ENCODE data around the gene KCTD13. TPM values are rescaled to one million over a fixed set of nuclear protein-coding genes. Genes with fewer than 3 reads are reported as not detected.
"Not testable (repeated sequence)": the region's sequence is repeated elsewhere in the genome, so short reads cannot be mapped to it uniquely, and the experiment has no call there.

KCTD13 gene
- total and polyA plus RNA-seq, 7 experiments from 2014 or later: 8.7 to 81.1 (median 43.3) TPM

- CTCF ChIA-PET; intact Hi-C loops (cut with micrococcal nuclease); H3K36me3 Mint-ChIP-seq; H3K4me1 ChIP-seq (ENCODE audit: control insufficient read depth in 2 of 2, insufficient read depth in 2 of 2, low read length in 2 of 2); H3K4me3 ChIP-seq (ENCODE audit: low read length); H3K27me3 ChIP-seq (ENCODE audit: control insufficient read depth in 2 of 2, insufficient read depth in 2 of 2, low read length in 2 of 2); H3K9me3 Mint-ChIP-seq; H3K4me1 Mint-ChIP-seq; H3K27me3 Mint-ChIP-seq; H3K27ac Mint-ChIP-seq; ATAC-seq; H3K9me3 ChIP-seq (ENCODE audit: control insufficient read depth in 2 of 3, low read length in 3 of 3); H3K4me3 Mint-ChIP-seq; H3K36me3 ChIP-seq (ENCODE audit: control insufficient read depth in 2 of 3, insufficient read depth in 3 of 3, low read length in 3 of 3); H3K27ac ChIP-seq (ENCODE audit: low read depth, low read length); DNase-seq: not testable (repeated sequence)
- POLR2A ChIA-PET: interaction anchor here (0.6 to 1.2 kb wide), 3 partner anchors 8 to 289 kb away, joined by 3 to 4 read pairs (median 3); no protein-coding TSS in a partner anchor
These were observed 36.7 kb downstream of the KCTD13 start for GRCh38 chr16:29889372-29889771.

- no peaks in the 10 kb centered on the region for H3K27me3 ChIP-seq (ENCODE audit: control insufficient read depth in 2 of 2, insufficient read depth in 2 of 2, low read length in 2 of 2)
- H3K4me1 ChIP-seq (ENCODE audit: control insufficient read depth in 2 of 2, insufficient read depth in 2 of 2, low read length in 2 of 2): no peaks in the 10 kb centered on the region
- no peak for DNase-seq
- H3K36me3 ChIP-seq (ENCODE audit: control insufficient read depth in 2 of 3, insufficient read depth in 3 of 3, low read length in 3 of 3): no peaks in the 10 kb centered on the region
- CTCF ChIA-PET: no interaction called here
- POLR2A ChIA-PET: interaction anchor here (0.5 to 0.6 kb wide), 3 partner anchors 27 to 288 kb away, joined by 3 to 4 read pairs (median 3); no protein-coding TSS in a partner anchor
- H3K4me1 Mint-ChIP-seq: no peaks in the 10 kb centered on the region
- peaks cover 0 to 5% (median 0%) of the 10 kb centered on the region in 5 donors for H3K36me3 Mint-ChIP-seq
- intact Hi-C loops (cut with micrococcal nuclease): no loop called here
- no peaks in the 10 kb centered on the region for H3K9me3 Mint-ChIP-seq
- H3K4me3 Mint-ChIP-seq: no peak overlapping the region
- no peak overlapping the region for H3K4me3 ChIP-seq (ENCODE audit: low read length)
- peaks cover 10 to 33% (median 15%) of the 10 kb centered on the region in 5 donors for H3K27me3 Mint-ChIP-seq
- H3K27ac ChIP-seq (ENCODE audit: low read depth, low read length): no peak overlapping the region
- no peak for ATAC-seq
- H3K9me3 ChIP-seq (ENCODE audit: control insufficient read depth in 2 of 3, low read length in 3 of 3): no peaks in the 10 kb centered on the region
- H3K27ac Mint-ChIP-seq: no peak overlapping the region
These were observed 42.0 kb downstream of the KCTD13 start for GRCh38 chr16:29883987-29884386.

DNA sequence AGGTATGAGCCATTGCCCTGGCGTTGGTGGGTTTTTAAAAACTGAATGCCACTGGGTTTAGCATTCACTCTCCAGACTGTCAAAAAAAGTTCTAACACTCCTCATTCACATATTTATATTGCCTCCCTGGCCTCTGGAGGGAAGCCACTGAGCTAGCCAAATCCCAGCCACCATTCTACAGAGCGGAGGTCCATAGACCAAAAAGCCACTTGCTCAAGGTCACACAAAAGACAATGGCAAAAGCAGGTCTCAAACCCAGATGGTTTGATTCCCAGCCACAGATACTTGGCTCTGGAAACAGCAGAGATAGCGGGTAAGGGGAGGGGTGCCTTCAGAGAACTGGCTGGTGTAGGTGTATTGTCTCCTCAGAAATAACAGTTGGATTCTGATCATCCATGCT is 45.0 kb downstream of the KCTD13 start:
- Mint-ChIP-seq H3K4me3 (no peak overlapping the region), H3K4me1 (peaks cover 6 to 18% (median 13%) of the 10 kb centered on the region in 7 donors), H3K27ac (no peak overlapping the region), H3K36me3 (peaks cover 0 to 5% (median 3%) of the 10 kb centered on the region in 5 donors), H3K9me3 (peaks cover 0 to 5% (median 0%) of the 10 kb centered on the region in 11 donors), H3K27me3 (peaks cover 19 to 54% (median 29%) of the 10 kb centered on the region in 5 donors)
- Histone ChIP-seq H3K27me3 (ENCODE audit: control insufficient read depth in 2 of 2, insufficient read depth in 2 of 2, low read length in 2 of 2) (no peaks in the 10 kb centered on the region), H3K4me1 (ENCODE audit: control insufficient read depth in 2 of 2, insufficient read depth in 2 of 2, low read length in 2 of 2) (peaks cover 0 to 11% of the 10 kb centered on the region in 2 donors), H3K36me3 (ENCODE audit: control insufficient read depth in 2 of 3, insufficient read depth in 3 of 3, low read length in 3 of 3) (no peaks in the 10 kb centered on the region), H3K27ac (ENCODE audit: low read depth, low read length) (no peak overlapping the region), H3K4me3 (ENCODE audit: low read length) (no peak overlapping the region), H3K9me3 (ENCODE audit: control insufficient read depth in 2 of 3, low read length in 3 of 3) (no peaks in the 10 kb centered on the region)
- intact Hi-C loops (cut with micrococcal nuclease): no loop called here
- ChIA-PET CTCF (no interaction called here), POLR2A (interaction anchor here (0.6 kb wide), 1 partner anchor 8 kb away, joined by 3 read pairs; no protein-coding TSS in a partner anchor)
- DNase-seq (no peak), ATAC-seq (no peak)

GRCh38 chr16:29878172-29878571 is 47.9 kb downstream of the KCTD13 start:
- Histone ChIP-seq H3K4me1 (ENCODE audit: control insufficient read depth in 2 of 2, insufficient read depth in 2 of 2, low read length in 2 of 2) (peaks cover 0 to 11% of the 10 kb centered on the region in 2 donors), H3K9me3 (ENCODE audit: control insufficient read depth in 2 of 3, low read length in 3 of 3) (no peaks in the 10 kb centered on the region), H3K36me3 (ENCODE audit: control insufficient read depth in 2 of 3, insufficient read depth in 3 of 3, low read length in 3 of 3) (no peaks in the 10 kb centered on the region), H3K27me3 (ENCODE audit: control insufficient read depth in 2 of 2, insufficient read depth in 2 of 2, low read length in 2 of 2) (no peaks in the 10 kb centered on the region), H3K4me3 (ENCODE audit: low read length) (no peak overlapping the region), H3K27ac (ENCODE audit: low read depth, low read length) (no peak overlapping the region)
- DNase-seq (no peak), ATAC-seq (no peak)
- Mint-ChIP-seq H3K4me3 (peak overlapping the region in 3 of 10 donors; percentile 64 to 79 (median 74)), H3K27ac (no peak overlapping the region), H3K27me3 (peaks cover 14 to 46% (median 30%) of the 10 kb centered on the region in 5 donors), H3K36me3 (peaks cover 0 to 5% (median 3%) of the 10 kb centered on the region in 5 donors), H3K4me1 (peaks cover 6 to 20% (median 17%) of the 10 kb centered on the region in 7 donors), H3K9me3 (peaks cover 0 to 5% (median 0%) of the 10 kb centered on the region in 11 donors)
- POLR2A ChIA-PET: interaction anchor here (1.4 kb wide), 1 partner anchor 16 kb away, joined by 4 read pairs; no protein-coding TSS in a partner anchor
- CTCF ChIA-PET: no interaction called here
- intact Hi-C loops (cut with micrococcal nuclease): no loop called here

GRCh38 chr16:29877266-29877961 is 48.6 kb downstream of the KCTD13 start:
- Mint-ChIP-seq H3K27me3 (peaks cover 9 to 41% (median 24%) of the 10 kb centered on the region in 5 donors), H3K4me3 (peak overlapping the region; percentile 37 to 82 (median 78)), H3K4me1 (peaks cover 6 to 20% (median 17%) of the 10 kb centered on the region in 7 donors), H3K9me3 (peaks cover 0 to 5% (median 0%) of the 10 kb centered on the region in 11 donors), H3K36me3 (peaks cover 0 to 4% (median 0%) of the 10 kb centered on the region in 5 donors), H3K27ac (peak overlapping the region in 1 of 9 donors; percentile 60)
- ChIA-PET CTCF (no interaction called here), POLR2A (interaction anchor here (1.4 kb wide), 1 partner anchor 17 kb away, joined by 4 read pairs; no protein-coding TSS in a partner anchor)
- no peak overlapping the region for H3K27ac ChIP-seq (ENCODE audit: low read depth, low read length)
- no peaks in the 10 kb centered on the region for H3K27me3 ChIP-seq (ENCODE audit: control insufficient read depth in 2 of 2, insufficient read depth in 2 of 2, low read length in 2 of 2)
- H3K4me1 ChIP-seq (ENCODE audit: control insufficient read depth in 2 of 2, insufficient read depth in 2 of 2, low read length in 2 of 2): peaks cover 0 to 11% of the 10 kb centered on the region in 2 donors
- no peak overlapping the region for H3K4me3 ChIP-seq (ENCODE audit: low read length)
- DNase-seq (peak in 8 of 9 donors; percentile 11 to 62 (median 19)), ATAC-seq (peak; percentile 86)
- no peaks in the 10 kb centered on the region for H3K36me3 ChIP-seq (ENCODE audit: control insufficient read depth in 2 of 3, insufficient read depth in 3 of 3, low read length in 3 of 3)
- intact Hi-C loops (cut with micrococcal nuclease): no loop called here
- no peaks in the 10 kb centered on the region for H3K9me3 ChIP-seq (ENCODE audit: control insufficient read depth in 2 of 3, low read length in 3 of 3)

GRCh38 chr16:29876594-29877249 is 49.3 kb downstream of the KCTD13 start:
- Histone ChIP-seq H3K36me3 (ENCODE audit: control insufficient read depth in 2 of 3, insufficient read depth in 3 of 3, low read length in 3 of 3) (no peaks in the 10 kb centered on the region), H3K27ac (ENCODE audit: low read depth, low read length) (no peak overlapping the region), H3K9me3 (ENCODE audit: control insufficient read depth in 2 of 3, low read length in 3 of 3) (no peaks in the 10 kb centered on the region), H3K4me3 (ENCODE audit: low read length) (peak overlapping the region; percentile 60), H3K27me3 (ENCODE audit: control insufficient read depth in 2 of 2, insufficient read depth in 2 of 2, low read length in 2 of 2) (no peaks in the 10 kb centered on the region), H3K4me1 (ENCODE audit: control insufficient read depth in 2 of 2, insufficient read depth in 2 of 2, low read length in 2 of 2) (peaks cover 0 to 11% of the 10 kb centered on the region in 2 donors)
- Mint-ChIP-seq H3K4me1 (peaks cover 6 to 20% (median 17%) of the 10 kb centered on the region in 7 donors), H3K27ac (no peak overlapping the region), H3K9me3 (peaks cover 0 to 5% (median 0%) of the 10 kb centered on the region in 11 donors), H3K27me3 (peaks cover 9 to 41% (median 24%) of the 10 kb centered on the region in 5 donors), H3K4me3 (peak overlapping the region; percentile 37 to 82 (median 78)), H3K36me3 (peaks cover 0 to 4% (median 0%) of the 10 kb centered on the region in 5 donors)
- DNase-seq (peak in 6 of 9 donors; percentile 9 to 53 (median 26)), ATAC-seq (peak; percentile 43)
- POLR2A ChIA-PET: interaction anchor here (0.6 to 0.7 kb wide), 2 partner anchors 96 to 130 kb away, joined by 3 to 4 read pairs; no protein-coding TSS in a partner anchor
- CTCF ChIA-PET: no interaction called here
- intact Hi-C loops (cut with micrococcal nuclease): no loop called here
